ENCODE results near the gene GDF7.

- no peak for TF ChIP-seq POLR2A (IDR thresholded peaks at IDR 0.05; ENCODE audit: low read depth, low read length)
- no peak for TF ChIP-seq POLR2AphosphoS5 (IDR thresholded peaks at IDR 0.05; ENCODE audit: low read depth, low read length)
Observed at GRCh38 chr2:20633001-20633400, 33.9 kb upstream of the GDF7 start.
